ENCODE measurements around the gene RHCE. TPM values are rescaled to one million over a fixed set of nuclear protein-coding genes. Genes with fewer than 3 reads are reported as not detected.
"Not testable (repeated sequence)": the region's sequence is repeated elsewhere in the genome, so short reads cannot be mapped to it uniquely, and the experiment has no call there.

Gene RHCE
- total RNA-seq, 1 donor from 2014 or later: 0.58 TPM

GRCh38 chr1:25341746-25342145 lies 78.9 kb downstream of the RHCE start:
- H3K4me1 ChIP-seq: peaks cover 22% of the 10 kb centered on the region
- H3K4me3 ChIP-seq: no peak overlapping the region
- no peak overlapping the region for H3K27ac ChIP-seq
- peaks cover 40% of the 10 kb centered on the region for H3K36me3 ChIP-seq
- intact Hi-C loops (cut with DNase I): no loop called here
- no peaks in the 10 kb centered on the region for H3K9me3 ChIP-seq
- DNase-seq (no peak), ATAC-seq (no peak)
- no peak for TF ChIP-seq CTCF (IDR thresholded peaks at IDR 0.05)
- no peaks in the 10 kb centered on the region for H3K27me3 ChIP-seq

GRCh38 chr1:25338986-25339385 lies 81.6 kb downstream of the RHCE start:
- intact Hi-C loops (cut with DNase I): no loop called here
- peak overlapping the region; percentile 85 for H3K4me3 ChIP-seq
- DNase-seq (no peak), ATAC-seq (no peak)
- H3K27me3 ChIP-seq: no peaks in the 10 kb centered on the region
- H3K27ac ChIP-seq: peak overlapping the region; percentile 95
- H3K36me3 ChIP-seq: peaks cover 13% of the 10 kb centered on the region
- H3K9me3 ChIP-seq: no peaks in the 10 kb centered on the region
- peaks cover 22% of the 10 kb centered on the region for H3K4me1 ChIP-seq
- TF ChIP-seq CTCF (IDR thresholded peaks at IDR 0.05): no peak

DNA sequence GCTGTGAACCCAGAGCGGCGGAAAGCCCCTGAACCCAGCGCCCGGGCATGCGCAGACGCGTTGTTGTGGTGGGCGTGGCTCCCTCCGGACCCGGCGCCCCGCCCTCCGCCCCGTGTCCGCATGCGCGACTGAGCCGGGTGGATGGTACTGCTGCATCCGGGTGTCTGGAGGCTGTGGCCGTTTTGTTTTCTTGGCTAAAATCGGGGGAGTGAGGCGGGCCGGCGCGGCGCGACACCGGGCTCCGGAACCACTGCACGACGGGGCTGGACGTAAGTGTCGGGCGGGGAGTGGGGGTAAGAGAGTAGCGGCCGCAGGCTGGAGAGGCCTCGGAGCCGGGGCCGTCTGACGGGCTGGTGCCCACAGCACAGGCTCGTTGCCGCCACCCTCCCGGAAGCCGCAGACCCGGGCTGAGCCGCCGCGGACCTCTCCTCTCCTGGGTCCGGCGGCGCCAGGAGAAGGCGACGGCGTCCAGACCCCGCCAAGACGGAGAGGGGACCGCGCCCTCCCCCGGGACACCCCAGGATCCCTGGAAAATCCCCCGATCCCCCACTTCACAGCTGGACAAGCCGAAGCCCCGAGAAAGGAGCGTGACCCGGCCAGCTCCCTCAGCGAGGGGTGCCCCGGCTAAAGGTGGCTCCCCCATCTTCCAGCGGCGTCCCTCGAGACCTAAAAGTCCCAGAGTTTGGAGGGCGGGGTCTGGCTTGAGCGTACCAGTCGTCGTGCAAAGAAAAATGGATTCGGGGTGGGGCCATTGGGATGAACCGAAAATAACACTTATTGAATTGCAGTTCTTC lies 82.2 kb downstream of the RHCE start, which contains the start of gene TMEM50A:
TMEM50A (plus strand) TSS at position 147 of the 794 bp plus-strand sequence. CDS start 2,153 bp downstream, outside the sequence.
- intact Hi-C loops (cut with DNase I): no loop called here
- no peak for TF ChIP-seq CTCF (IDR thresholded peaks at IDR 0.05)
- peak; percentile 98 for ATAC-seq

GRCh38 chr1:25337483-25338187 lies 83.0 kb downstream of the RHCE start:
- Histone ChIP-seq H3K4me3 (peak overlapping the region; percentile 85), H3K27ac (peak overlapping the region; percentile 95), H3K4me1 (peaks cover 22% of the 10 kb centered on the region)
- H3K9me3 ChIP-seq; H3K27me3 ChIP-seq; intact Hi-C loops (cut with DNase I); H3K36me3 ChIP-seq; DNase-seq: not testable (repeated sequence)
- peak; percentile 78 for ATAC-seq

More for the DNA sequence above, 82.2 kb downstream of the RHCE start, which contains the start of gene TMEM50A:
- Histone ChIP-seq H3K4me3 (peak within 1 kb of the TSS; percentile 85), H3K27me3 (no peaks in the 10 kb centered on the region), H3K9me3 (no peaks in the 10 kb centered on the region), H3K4me1 (peaks cover 22% of the 10 kb centered on the region), H3K36me3 (peaks cover 7% of the 10 kb centered on the region), H3K27ac (peak within 1 kb of the TSS; percentile 95)
- peak; percentile 94 for DNase-seq

- H3K36me3 ChIP-seq; H3K27me3 ChIP-seq; intact Hi-C loops (cut with DNase I); H3K9me3 ChIP-seq; H3K27ac ChIP-seq: not testable (repeated sequence)
- ATAC-seq: peak; percentile 69
- peak overlapping the region; percentile 63 for H3K4me3 ChIP-seq
- TF ChIP-seq CTCF (IDR thresholded peaks at IDR 0.05): peak; percentile 22
- DNase-seq: peak; percentile 79
- peaks cover 22% of the 10 kb centered on the region for H3K4me1 ChIP-seq
Observed at GRCh38 chr1:25336922-25337354, 83.7 kb downstream of the RHCE start.

- H3K4me1 ChIP-seq; H3K27me3 ChIP-seq; H3K4me3 ChIP-seq; H3K36me3 ChIP-seq; intact Hi-C loops (cut with DNase I); DNase-seq; H3K27ac ChIP-seq; H3K9me3 ChIP-seq: not testable (repeated sequence)
- peak; percentile 45 for ATAC-seq
Observed at GRCh38 chr1:25329950-25330349, 90.7 kb downstream of the RHCE start.

GRCh38 chr1:25329336-25329735 lies 91.3 kb downstream of the RHCE start:
- H3K27me3 ChIP-seq; H3K36me3 ChIP-seq; H3K9me3 ChIP-seq; H3K4me1 ChIP-seq; intact Hi-C loops (cut with DNase I); ATAC-seq; DNase-seq; H3K27ac ChIP-seq; H3K4me3 ChIP-seq: not testable (repeated sequence)

DNA sequence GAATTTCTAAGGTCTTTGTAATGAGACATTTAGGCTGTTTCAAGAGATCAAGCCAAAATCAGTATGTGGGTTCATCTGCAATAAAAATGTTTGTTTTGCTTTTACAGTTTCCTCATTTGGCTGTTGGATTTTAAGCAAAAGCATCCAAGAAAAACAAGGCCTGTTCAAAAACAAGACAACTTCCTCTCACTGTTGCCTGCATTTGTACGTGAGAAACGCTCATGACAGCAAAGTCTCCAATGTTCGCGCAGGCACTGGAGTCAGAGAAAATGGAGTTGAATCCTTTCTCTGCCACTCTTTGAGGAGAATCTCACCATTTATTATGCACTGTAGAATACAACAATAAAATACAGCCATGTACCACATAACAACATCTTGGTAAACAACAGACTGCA lies 91.8 kb downstream of the RHCE start:
- DNase-seq; H3K27ac ChIP-seq; H3K36me3 ChIP-seq; ATAC-seq; intact Hi-C loops (cut with DNase I); H3K27me3 ChIP-seq; H3K4me1 ChIP-seq; H3K9me3 ChIP-seq; H3K4me3 ChIP-seq: not testable (repeated sequence)

DNA sequence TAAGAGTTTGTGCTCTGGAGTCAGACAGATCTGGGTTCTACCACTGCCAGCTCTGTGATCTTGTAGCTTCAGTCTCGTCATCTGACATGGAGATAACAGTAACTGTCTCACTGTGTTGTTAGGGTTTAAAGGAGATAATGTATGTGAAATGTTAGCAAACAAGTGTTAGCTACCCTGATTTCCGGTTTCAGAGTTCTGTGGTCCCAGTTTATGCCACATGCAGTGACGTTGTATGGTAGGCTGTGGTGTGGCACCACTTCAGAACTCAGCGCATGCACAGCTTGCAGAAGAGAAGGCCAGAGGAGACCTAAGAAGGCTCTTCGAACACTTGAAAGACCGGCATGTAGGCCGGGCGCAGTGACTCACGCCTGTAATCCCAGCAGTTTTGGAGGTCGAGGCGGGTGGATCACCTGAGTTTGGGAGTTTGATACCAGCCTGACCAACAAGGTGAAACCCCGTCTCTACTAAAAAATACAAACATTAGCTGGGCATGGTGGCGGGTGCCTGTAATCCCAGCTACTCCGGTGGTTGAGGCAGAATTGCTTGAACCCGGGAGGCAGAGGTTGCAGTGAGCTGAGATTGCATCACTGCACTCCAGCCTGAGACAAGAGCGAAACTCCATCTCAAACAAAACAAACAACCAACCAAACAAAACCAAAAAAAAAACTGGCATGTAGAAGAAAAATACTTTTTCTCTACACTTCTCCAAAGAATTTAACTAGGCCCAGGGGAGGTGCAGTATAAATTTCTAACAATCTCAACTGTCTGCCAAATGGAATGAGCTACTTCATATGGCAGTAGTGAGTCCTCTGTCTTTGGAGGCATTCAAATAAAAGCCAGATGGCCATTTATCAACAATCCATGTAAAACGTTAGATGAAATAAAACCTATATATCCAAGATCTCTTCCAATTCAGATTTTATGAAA lies 92.5 kb downstream of the RHCE start:
- intact Hi-C loops (cut with DNase I); H3K9me3 ChIP-seq; H3K4me3 ChIP-seq; H3K36me3 ChIP-seq; H3K4me1 ChIP-seq; H3K27ac ChIP-seq; DNase-seq; H3K27me3 ChIP-seq: not testable (repeated sequence)
- ATAC-seq: peak; percentile 60
